SKM-1 (cell line): ENCODE data around the gene NRG4.
"Not testable (repeated sequence)": the region's sequence is repeated elsewhere in the genome, so short reads cannot be mapped to it uniquely, and the experiment has no call there.

Experiments used
- DNase-seq: peaks from one replicate; lab custom pipeline; 2025; ENCODE audit not compliant: unreplicated experiment; lab: John Stamatoyannopoulos, UW

Gene NRG4

DNA sequence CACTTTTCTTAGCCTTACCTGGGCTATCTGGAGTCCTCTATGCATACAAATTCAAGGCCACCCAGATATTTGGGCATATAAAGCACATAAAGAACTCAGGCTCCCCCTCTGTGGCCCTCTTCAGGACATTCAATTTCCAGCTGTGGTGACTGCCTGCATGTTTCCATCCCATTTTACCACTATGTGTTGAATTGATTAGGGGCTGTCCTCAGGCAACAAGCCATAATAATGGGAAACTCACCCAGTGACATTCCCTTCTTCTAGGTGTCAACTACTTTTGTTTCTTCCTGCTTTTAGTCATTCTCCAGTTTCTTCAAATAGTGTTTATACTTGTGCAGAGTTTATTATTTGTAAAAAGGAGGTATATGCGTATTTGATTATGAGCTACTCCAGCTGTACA lies 18.0 kb downstream of the NRG4 start:
- DNase-seq: no peak

DNA sequence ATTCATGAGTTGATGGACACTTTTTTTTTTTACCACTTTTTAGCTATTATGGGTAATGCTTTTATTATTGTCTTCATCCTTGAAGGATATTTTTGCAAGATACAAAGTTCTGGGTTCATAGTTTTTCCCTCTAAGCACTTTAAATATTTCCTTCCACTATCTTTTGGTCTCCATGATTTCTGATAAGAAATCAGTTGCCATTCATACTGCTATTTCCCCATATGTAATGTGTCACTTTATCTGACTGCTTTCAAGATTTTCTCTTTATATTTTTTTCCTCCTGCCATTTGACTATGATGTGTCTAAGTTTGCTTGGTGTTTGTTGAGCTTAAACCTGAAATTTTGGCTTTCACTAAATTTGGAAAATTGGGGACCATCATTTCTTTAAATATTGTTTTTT lies 19.3 kb downstream of the NRG4 start:
- DNase-seq: no peak

DNA sequence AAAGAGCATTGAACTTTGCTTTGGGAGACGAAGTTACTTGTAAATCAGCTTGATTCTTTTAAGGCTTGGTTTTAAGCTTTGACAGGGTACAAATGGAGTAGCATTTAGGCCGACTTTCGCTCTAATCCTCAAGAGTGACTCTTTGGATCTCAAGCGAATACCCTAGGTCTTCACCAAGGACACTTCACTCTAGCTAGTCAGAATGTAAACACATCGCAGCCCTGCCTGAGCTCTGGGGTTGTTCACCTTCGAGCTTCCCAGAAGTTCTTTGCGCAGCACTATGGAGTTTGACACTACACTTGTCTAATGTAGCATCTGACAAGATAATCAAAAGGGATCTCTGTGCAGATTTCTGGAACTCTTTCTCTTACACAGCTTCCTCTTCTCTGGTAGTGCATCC lies 22.3 kb downstream of the NRG4 start:
- DNase-seq: no peak

DNA sequence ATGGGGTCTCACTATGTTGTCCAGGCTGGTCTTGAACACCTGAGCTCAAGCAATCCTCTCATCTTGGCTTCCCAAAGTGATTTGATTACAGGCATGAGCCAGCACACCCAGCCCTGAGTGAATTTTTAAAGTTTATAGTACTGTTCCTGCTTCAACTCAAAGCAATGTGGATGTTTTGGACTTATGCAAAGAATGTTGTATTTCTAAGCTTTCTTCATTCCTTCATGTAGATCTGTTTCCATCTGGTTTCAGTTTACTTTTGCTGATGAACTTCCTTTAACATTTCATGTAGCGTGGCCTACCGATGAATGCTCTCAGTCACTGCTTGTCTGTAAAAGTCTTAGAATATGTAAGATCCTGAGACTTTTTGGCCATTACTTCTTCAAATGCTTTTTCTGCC lies 23.2 kb downstream of the NRG4 start:
- no peak for DNase-seq

DNA sequence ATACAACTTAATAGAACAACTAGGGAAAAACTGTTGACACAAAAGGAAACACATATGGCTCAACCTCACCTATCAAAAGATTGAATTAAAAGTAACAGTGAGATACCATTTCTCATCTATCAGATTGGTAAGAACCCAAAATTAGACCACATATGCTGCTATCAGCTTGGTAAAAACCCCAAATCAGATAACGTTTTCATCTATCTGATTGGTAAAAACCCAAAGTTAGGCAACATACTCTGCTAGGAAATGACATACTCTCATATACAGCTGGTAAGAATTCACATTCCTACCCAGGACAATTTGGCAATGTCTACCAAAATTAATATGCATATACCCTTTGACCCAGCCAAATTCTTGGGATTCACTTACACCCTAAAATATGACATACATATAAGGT lies 26.3 kb downstream of the NRG4 start:
- no peak for DNase-seq

DNA sequence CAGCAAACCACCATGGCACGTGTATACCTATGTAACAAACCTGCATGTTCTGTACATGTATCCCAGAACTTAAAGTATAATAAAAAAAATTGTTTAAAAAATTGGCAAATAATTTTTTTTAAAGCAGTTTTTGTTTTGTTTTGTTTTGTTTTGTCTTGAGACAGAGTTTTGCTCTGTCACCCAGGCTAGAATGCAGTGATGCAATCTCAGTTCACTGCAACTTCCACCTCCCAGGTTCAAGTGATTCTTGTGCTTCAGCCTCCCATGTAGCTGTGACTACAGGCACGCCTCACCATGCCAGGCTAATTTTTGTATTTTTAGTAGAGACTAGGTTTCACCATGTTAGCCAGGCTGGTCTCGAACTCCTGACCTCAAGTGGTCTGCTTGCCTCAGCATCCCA lies 27.5 kb downstream of the NRG4 start:
- DNase-seq: not testable (repeated sequence)

DNA sequence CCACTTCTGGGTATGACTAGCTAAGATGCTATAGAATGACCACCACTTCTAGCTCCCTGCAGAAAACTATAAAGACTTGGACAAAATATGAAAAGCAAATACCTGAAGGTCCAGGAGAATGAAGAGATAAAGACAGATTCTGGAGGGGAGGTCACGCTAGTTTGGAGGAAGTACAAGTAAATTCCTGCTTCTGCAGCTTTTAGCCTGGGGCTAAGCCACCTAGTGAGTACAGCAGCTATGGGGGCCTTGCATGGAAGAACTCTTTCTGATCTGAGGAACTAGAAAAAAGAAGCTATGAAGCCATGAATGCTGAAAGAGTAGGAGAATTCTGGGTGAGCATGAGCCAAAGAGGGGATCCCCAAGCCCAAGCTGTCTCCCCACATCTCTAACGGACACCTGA lies 29.8 kb downstream of the NRG4 start:
- no peak for DNase-seq

DNA sequence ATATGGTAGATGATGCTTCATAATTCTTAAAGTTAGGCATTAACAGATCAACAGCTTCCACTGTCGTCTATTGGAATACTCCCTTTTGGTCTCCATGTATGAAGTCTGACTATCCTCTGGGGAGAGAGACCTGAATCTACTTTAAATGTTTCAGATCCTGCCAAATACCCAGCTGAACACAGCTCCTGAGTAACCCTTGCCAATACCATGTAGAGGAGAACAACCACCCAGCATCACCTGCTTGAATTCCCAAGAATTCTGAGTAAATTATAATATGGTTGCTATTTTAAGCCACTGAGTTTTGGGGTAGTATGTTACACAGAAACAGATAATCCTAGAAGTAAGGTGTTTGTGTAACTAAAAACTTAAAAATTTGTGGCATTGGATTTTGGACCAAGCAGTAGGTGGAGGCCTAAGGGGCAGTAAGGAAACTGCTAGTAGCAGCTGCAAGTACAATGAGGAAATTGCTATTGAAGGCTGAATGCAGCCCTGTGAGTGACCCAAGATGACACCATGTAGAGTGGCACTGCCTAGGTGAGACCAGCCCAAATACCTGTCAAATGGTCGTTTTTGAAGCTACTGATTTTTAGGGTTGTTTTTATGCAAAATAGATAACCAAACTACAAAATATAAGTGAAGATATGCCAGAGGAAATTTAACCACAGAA lies 30.9 kb downstream of the NRG4 start:
- DNase-seq: no peak

DNA sequence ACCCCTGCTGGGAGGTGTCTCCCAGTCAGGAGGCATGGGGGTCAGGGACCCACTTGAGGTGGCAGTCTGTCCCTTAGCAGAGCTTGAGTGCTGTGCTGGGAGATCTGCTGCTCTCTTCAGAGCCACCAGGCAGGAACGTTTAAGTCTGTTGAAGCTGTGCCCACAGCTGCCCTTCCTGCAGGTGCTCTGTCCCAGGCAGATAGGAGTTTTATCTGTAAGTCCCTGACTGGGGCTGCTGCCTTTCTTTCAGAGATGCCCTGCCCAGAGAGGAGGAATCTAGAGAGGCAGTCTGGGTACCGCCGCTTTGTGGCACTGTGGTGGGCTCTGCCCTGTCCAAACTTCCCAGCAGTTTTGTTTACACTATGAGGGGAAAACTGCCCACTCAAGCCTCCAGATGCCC lies 35.5 kb downstream of the NRG4 start:
- not testable (repeated sequence) for DNase-seq

DNA sequence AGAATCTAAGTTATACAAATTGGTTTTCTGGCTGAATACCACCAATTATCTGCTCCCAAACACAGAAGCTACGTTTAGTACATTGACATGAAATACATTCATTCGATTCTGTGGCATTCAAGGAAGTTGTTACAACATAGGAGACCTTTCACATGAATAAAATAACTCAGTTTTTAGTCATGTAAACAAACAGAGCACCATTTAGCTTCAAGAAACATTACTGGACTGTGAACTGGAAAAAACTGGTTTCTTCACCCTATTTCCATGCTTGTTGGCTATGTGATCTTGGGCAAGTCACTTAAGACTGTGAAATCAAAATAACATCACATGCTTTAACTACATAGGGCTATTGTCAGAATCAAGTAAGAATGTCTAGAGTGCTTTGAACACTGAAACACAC lies 46.2 kb downstream of the NRG4 start:
- no peak for DNase-seq

DNA sequence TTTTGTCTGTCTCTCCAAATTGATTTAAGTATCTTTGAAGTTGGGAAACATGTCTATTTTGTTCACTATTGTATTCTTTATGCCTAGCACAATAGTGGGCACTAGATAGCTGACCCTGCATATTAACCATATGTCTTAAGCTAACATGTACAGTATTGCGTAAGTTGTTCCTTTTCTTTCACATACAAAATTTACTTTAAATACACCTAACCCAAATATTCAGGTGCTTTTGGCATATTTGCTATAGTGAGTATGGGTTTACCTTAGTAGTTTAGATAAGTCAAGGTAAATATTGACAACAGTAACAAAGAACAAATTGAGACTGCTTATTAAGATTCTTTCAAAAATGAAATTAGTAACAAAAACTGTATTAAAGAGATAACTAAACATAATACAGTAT lies 50.9 kb downstream of the NRG4 start:
- no peak for DNase-seq

DNA sequence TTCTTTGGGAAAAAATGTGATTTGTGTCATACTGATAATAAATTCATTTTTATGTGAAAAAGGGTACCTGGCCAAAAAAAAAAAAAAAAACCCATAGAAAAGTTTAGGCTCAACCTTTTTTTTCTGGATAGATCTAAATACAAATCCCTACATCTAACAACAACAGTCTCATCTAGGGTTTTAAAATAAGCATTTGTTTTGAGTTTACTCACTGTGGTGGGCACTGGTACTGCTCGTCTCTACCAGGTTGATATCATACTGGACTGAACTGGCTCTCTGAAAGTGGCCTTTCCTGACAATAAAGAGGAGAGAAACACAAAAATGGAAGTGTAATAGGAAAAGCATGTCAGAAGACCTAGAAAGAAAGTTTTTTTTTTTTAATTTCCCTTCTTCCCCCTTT lies 56.5 kb downstream of the NRG4 start:
- DNase-seq: no peak

DNA sequence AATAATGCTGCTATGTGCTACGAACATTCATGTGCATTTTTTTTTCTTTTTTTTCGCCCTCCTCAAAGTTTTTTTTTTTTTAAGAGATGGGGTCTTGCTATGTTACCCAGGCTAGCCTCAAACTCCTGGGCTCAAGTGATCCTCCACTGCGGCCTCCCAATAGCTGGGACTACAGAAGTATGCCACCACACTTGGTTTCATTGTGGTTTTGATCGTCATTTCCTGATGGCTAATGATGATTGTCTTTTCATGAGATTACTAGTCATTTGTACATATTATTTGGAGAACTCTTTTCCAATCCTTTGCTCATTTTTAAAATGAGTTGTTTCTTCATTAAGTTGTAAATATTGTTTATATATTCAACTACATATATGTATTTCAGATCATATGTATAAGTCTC lies 59.7 kb downstream of the NRG4 start:
- no peak for DNase-seq

DNA sequence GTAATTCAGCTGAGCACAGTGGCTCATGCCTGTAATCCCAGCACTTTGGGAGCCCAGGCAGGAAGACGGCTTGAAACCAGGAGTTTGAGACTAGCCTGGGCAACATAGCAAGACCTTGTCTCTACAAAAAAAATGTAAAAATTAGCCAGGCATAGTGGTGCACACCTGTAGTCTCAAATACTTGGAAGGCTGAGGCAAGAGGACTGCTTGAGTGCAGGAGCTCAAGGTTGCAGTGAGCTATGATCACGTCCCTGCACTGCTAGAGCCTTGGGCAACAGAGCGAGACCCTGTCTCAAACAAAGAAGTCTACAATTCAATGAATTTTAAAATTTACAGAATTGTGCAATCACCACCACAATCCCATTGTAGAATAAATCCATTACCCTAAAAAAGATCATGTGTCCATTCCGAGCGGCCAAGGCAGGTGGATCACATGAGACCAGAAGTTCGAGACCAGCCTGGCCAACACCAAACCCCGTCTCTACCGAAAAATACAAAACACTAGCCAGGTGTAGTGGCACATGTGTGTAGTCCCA lies 63.4 kb downstream of the NRG4 start:
- DNase-seq: no peak

DNA sequence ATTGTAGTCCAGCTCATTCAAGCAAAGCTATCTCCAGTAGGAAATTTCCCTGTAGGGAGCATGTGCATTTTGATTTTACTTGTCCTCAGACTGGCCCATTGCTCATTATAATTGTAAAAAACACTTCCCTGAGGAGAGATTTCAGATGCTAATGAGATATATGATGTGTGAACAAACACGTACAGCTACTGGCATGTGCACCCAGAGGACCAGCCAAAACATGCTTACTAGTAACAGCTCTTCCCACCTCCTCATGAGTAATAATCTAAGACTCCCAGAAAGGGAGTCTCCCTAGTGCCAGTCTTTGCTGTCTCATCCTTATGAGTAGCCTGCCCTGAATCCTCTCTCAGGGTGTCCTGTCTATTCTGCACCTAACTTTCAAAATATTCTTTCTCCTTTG lies 65.1 kb downstream of the NRG4 start:
- DNase-seq: no peak

DNA sequence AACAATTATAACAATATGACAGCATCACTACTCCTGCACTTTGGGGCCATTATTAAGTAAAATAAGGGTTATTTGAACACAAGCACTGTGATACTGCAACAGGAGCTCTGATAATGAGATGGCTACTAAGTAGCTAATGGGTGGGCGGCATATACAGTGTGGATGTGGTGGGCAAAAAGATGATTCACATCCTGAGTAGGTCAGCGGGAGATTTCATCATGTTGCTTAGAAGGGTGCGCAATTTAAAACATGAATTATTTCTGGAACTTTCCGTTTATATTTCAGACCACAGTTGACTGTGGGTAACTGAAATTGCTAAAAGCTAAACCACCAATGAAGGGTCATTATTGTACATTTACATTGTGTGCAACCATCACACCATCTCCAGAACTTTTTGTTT lies 66.3 kb downstream of the NRG4 start:
- DNase-seq: no peak

DNA sequence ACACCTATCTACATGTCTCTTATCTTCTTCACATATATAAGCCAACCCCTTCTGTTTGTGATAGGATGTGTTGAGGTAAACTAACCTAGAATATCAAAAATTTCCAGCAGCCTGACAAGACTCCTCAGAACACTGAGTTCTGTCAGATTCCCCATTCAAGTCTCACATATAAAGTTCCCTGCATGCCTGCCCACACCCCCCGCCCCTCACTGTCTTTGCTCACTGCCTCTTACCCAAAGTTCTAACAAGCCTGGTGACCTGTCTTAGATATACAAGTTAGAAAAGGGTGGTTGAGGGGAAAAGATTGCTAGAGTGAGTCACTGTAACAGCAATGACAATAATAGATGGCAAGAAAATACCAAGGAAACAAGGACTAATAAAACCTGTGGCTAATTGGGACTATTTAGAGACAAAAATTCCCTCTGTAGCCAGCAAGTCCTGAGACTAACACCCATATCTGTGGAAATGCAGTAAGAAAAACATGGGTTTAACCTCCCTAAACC lies 68.5 kb downstream of the NRG4 start:
- DNase-seq: no peak

DNA sequence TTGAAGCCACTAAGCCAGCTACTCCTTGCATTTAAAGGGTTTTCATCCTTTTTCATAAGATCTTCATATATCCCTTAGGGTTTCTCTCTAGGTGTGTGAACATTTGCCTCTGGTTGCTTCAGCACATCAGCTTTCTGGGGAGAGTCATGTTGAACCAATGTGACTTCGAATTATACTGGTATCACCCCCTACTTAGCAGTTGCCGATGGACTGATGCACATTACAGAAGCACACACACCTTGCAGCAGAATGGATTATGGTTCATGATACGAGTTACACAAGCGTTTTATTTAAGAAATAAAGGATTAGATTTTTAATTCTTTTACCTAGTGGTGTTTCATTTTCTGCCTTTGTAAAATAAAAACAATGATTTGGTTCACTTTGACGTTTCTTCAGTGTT lies 69.0 kb downstream of the NRG4 start:
- DNase-seq: no peak

DNA sequence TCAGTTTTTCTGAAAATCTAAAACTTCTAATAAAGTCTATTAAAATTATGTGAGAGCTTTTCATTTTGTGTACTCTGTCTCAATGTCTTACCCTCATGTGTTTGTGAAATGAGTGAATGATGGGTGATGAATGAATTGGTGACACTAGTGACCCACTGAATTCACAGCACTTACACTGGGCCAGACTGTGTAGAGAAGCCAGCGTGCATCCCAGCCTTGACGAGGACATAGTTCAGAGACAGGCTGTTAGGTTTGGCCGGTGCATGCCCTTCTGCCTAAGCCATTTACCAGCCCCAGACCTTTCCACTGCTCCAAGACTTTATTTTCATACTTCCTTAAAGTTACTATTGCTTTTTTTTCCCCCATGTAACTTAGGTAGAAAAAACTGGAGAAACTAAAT lies 69.8 kb downstream of the NRG4 start:
- no peak for DNase-seq

DNA sequence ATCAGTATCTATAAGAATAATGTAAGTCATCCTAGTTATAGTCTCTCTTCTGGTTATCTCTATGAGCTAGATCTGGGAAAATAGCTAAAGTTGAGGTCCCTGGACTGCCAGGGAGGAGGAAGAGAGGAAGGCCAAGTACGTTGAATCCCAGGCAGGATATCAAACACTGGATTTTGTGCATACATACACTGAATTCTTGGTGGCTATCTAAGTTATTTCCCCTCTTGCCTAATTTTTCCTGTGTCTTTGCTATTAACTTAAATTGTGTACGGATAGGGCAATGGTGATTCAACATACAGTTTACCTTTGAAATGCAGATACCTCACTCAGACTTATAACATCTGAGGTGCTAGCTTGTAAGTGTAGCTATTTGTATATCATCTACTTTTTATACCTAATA lies 81.4 kb downstream of the NRG4 start:
- DNase-seq: no peak

DNA sequence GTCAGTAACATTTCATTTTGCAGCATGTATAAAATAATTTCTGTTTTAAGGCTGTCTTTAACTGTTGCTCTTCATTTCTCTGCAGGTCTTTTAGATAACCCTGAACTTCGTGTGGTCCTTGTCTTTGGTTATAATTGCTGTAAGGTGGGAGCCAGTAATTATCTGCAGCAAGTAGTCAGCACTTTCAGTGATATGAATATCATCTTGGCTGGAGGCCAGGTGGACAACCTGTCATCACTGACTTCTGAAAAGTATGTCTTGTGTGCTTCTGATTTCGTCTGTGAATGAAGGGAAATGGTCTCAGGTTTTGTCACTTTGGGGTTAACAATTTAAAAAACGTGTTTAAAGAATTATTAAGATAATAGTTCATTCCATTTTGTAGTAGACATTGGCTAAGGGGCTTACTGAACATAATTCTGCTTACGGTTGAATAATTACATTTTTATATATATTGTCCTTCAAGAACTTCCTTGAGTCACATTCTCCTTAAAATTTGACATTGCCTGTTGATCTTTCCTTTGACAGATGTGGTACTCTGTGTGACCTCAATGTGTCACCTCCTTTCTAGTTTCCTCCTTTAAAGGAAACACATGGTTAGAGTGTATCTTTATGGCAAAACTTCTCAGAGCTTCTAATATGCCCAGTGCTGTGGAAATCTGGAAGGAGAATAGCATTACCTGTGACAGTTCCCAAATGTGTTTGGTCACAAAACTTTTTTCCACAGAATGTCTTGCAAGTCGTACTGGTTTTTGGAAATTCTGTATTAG lies 82.2 kb downstream of the NRG4 start:
- no peak for DNase-seq
